ENCODE data around the gene LOXL3. TPM values are rescaled to one million over a fixed set of nuclear protein-coding genes. Genes with fewer than 3 reads are reported as not detected.

Gene LOXL3
- polyA plus RNA-seq, 1 of the 3 experiments (the other 2 are of a cell fraction) = 47.9 TPM

DNA sequence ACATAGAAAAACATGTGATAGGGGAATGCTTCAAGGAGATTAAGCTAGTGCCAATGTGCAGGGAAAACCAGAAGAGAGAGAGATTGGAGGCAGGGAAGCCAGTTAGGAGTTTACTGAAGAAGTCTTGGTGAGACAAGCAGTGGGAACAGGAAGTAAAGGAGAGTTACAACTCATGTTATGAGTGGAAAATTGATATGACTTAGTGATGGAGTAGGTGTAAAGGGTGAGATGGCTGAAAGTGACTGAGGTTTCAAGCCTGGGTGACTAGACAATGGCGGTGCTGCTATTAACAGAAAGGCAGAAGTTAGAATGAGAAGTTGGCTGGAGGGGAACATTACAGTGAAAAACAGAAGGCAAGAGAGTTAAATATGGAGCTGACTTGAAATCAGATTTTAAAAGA lies 17.3 kb upstream of the LOXL3 start:
- H3K79me2 ChIP-seq (ENCODE audit: insufficient read depth) = no peaks in the 10 kb centered on the region
- no peak for TF ChIP-seq EZH2phosphoT487 (IDR thresholded peaks at IDR 0.05; ENCODE audit: borderline replicate concordance, low read depth)
- TF ChIP-seq POLR2AphosphoS5 (IDR thresholded peaks at IDR 0.05; ENCODE audit: low read depth, low read length) = no peak
- TF ChIP-seq NFIC (IDR thresholded peaks at IDR 0.05; ENCODE audit: borderline replicate concordance) = no peak
- TF ChIP-seq, protein P1, sequence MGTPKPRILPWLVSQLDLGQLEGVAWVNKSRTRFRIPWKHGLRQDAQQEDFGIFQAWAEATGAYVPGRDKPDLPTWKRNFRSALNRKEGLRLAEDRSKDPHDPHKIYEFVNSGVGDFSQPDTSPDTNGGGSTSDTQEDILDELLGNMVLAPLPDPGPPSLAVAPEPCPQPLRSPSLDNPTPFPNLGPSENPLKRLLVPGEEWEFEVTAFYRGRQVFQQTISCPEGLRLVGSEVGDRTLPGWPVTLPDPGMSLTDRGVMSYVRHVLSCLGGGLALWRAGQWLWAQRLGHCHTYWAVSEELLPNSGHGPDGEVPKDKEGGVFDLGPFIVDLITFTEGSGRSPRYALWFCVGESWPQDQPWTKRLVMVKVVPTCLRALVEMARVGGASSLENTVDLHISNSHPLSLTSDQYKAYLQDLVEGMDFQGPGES (IDR thresholded peaks at IDR 0.05; ENCODE audit: low read depth, low read length) = no peak
- TF ChIP-seq FOXJ3 (CRISPR knock-in tag; IDR thresholded peaks at IDR 0.05) = no peak
- no peak for TF ChIP-seq NRF1 (IDR thresholded peaks at IDR 0.05; ENCODE audit: low read depth, low read length)
- TF ChIP-seq, protein P2, sequence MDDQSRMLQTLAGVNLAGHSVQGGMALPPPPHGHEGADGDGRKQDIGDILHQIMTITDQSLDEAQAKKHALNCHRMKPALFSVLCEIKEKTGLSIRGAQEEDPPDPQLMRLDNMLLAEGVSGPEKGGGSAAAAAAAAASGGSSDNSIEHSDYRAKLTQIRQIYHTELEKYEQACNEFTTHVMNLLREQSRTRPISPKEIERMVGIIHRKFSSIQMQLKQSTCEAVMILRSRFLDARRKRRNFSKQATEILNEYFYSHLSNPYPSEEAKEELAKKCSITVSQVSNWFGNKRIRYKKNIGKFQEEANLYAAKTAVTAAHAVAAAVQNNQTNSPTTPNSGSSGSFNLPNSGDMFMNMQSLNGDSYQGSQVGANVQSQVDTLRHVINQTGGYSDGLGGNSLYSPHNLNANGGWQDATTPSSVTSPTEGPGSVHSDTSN (IDR thresholded peaks at IDR 0.05) = no peak
- no peak for TF ChIP-seq GABPA (IDR thresholded peaks at IDR 0.05; ENCODE audit: low read depth)
- no peak for TF ChIP-seq GATA2 (CRISPR knock-in tag; IDR thresholded peaks at IDR 0.05)
- TF ChIP-seq TCF12 (IDR thresholded peaks at IDR 0.05) = no peak
- TF ChIP-seq, protein P3, sequence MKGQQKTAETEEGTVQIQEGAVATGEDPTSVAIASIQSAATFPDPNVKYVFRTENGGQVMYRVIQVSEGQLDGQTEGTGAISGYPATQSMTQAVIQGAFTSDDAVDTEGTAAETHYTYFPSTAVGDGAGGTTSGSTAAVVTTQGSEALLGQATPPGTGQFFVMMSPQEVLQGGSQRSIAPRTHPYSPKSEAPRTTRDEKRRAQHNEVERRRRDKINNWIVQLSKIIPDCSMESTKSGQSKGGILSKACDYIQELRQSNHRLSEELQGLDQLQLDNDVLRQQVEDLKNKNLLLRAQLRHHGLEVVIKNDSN (IDR thresholded peaks at IDR 0.05; ENCODE audit: borderline replicate concordance, low read depth) = no peak
- ChIA-PET POLR2A (no interaction called here), CTCF (interaction anchor here (1.0 to 1.1 kb wide), 2 partner anchors 18 to 27 kb away, joined by 3 read pairs; no protein-coding TSS in a partner anchor)
- H3K36me3 ChIP-seq (replicated peaks in 1 of 2; ENCODE audit: control insufficient read depth in 1 of 2, insufficient read depth in 2 of 2, low read length in 1 of 2) = no peaks in the 10 kb centered on the region
- no peaks in the 10 kb centered on the region for H4K20me1 ChIP-seq (ENCODE audit: insufficient read depth)
- H3K4me3 ChIP-seq (ENCODE audit: low read depth in 2 of 2, low read length in 1 of 2) = no peak overlapping the region
- H3K27ac ChIP-seq (ENCODE audit: low read depth in 2 of 2, low read length in 1 of 2) = no peak overlapping the region
- no peak overlapping the region for H3K4me2 ChIP-seq
- H3K4me1 ChIP-seq (ENCODE audit: control insufficient read depth in 1 of 2, insufficient read depth in 2 of 2, low read depth in 1 of 2, low read length in 1 of 2) = peaks cover 5 to 28% of the 10 kb centered on the region in 2 experiments; a peak in 3 of 4 replicates
- no peak overlapping the region for H3K9ac ChIP-seq
- no peaks in the 10 kb centered on the region for H3K9me2 ChIP-seq
- no peaks in the 10 kb centered on the region for H3K27me3 ChIP-seq (ENCODE audit: insufficient read depth)
- H2AFZ ChIP-seq (ENCODE audit: low read depth) = no peak overlapping the region
- WGBS (ENCODE audit: low lambda C conversion rate) = 94% methylated on average over 1 of the region's 1 CpG
- no peak for DNase-seq
- H3F3A ChIP-seq (replicated peaks; ENCODE audit: insufficient read depth) = peaks cover 56% of the 10 kb centered on the region
- no peaks in the 10 kb centered on the region for H3K9me3 ChIP-seq

DNA sequence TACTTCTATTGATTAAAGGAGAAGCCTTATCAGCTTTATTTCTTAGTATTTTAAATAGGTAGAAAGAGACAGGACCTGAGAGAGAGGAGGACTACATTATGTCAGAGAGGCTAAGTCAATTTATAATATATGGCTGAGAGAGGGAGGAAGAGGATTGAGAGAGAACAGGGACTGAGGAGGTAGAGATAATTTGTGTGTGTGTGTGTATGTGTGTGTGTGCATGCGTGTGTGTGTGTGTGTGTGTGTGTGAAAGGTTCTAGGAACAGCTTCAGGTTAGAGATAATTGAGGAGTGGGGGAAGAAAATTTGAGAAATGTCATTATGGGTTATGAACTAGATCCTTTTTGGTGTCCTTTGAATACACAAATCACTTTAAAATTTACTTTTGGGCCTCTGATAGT lies 15.9 kb upstream of the LOXL3 start:
- POLR2A ChIA-PET = no interaction called here
- no peak for DNase-seq
- H3K9ac ChIP-seq = no peak overlapping the region
- TF ChIP-seq GABPA (IDR thresholded peaks at IDR 0.05; ENCODE audit: low read depth) = no peak
- TF ChIP-seq FOXM1 (IDR thresholded peaks at IDR 0.05; ENCODE audit: low read depth) = no peak
- TF ChIP-seq FOXJ3 (CRISPR knock-in tag; IDR thresholded peaks at IDR 0.05) = no peak
- no peak for TF ChIP-seq EP300 (IDR thresholded peaks at IDR 0.05; ENCODE audit: borderline replicate concordance in 1 of 2, low read depth in 1 of 2, low read length in 1 of 2)
- TF ChIP-seq RXRA (IDR thresholded peaks at IDR 0.05; ENCODE audit: borderline replicate concordance, low read depth) = no peak
- TF ChIP-seq, protein P4, sequence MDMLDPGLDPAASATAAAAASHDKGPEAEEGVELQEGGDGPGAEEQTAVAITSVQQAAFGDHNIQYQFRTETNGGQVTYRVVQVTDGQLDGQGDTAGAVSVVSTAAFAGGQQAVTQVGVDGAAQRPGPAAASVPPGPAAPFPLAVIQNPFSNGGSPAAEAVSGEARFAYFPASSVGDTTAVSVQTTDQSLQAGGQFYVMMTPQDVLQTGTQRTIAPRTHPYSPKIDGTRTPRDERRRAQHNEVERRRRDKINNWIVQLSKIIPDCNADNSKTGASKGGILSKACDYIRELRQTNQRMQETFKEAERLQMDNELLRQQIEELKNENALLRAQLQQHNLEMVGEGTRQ (IDR thresholded peaks at IDR 0.05; ENCODE audit: borderline replicate concordance, low read depth, low read length) = no peak
- no peak for TF ChIP-seq RCOR1 (IDR thresholded peaks at IDR 0.05; ENCODE audit: low read length)
- TF ChIP-seq SMC3 (IDR thresholded peaks at IDR 0.05; ENCODE audit: low read depth, low read length) = no peak
- no peak for TF ChIP-seq GATA2 (CRISPR knock-in tag; IDR thresholded peaks at IDR 0.05)
- H3K4me3 ChIP-seq (ENCODE audit: low read depth in 2 of 2, low read length in 1 of 2) = no peak overlapping the region
- CTCF ChIA-PET = interaction anchor here (1.1 to 3.6 kb wide), 2 partner anchors 17 to 19 kb away, joined by 3 to 24 read pairs; no protein-coding TSS in a partner anchor
- no peaks in the 10 kb centered on the region for H3K9me2 ChIP-seq
- peaks cover 5 to 26% of the 10 kb centered on the region in 2 experiments; a peak in 3 of 4 replicates for H3K4me1 ChIP-seq (ENCODE audit: control insufficient read depth in 1 of 2, insufficient read depth in 2 of 2, low read depth in 1 of 2, low read length in 1 of 2)
- peak overlapping the region in 1 of 2 experiments; percentile 93; a peak in 1 of 4 replicates for H3K27ac ChIP-seq (ENCODE audit: low read depth in 2 of 2, low read length in 1 of 2)
- WGBS (ENCODE audit: low lambda C conversion rate) = 90% methylated on average over 1 of the region's 1 CpG
- no peak overlapping the region for H3K4me2 ChIP-seq
- no peaks in the 10 kb centered on the region for H4K20me1 ChIP-seq (ENCODE audit: insufficient read depth)
- peaks cover 56% of the 10 kb centered on the region for H3F3A ChIP-seq (replicated peaks; ENCODE audit: insufficient read depth)
- H3K79me2 ChIP-seq (ENCODE audit: insufficient read depth) = no peaks in the 10 kb centered on the region
- no peaks in the 10 kb centered on the region for H3K36me3 ChIP-seq (replicated peaks in 1 of 2; ENCODE audit: control insufficient read depth in 1 of 2, insufficient read depth in 2 of 2, low read length in 1 of 2)
- H3K27me3 ChIP-seq (ENCODE audit: insufficient read depth) = no peaks in the 10 kb centered on the region
- H2AFZ ChIP-seq (ENCODE audit: low read depth) = no peak overlapping the region
- no peaks in the 10 kb centered on the region for H3K9me3 ChIP-seq
